GM18867 (cell line): ENCODE results near the gene PCDHGC4.

ENCODE experiments used
- ATAC-seq: cut with Tn5 transposase; IDR thresholded peaks from one replicate; pipeline ENCODE4 v1.9.1; 2021; ENCODE audit warnings: mild to moderate bottlenecking, moderate library complexity; ENCODE audit not compliant: unreplicated experiment

The PCDHGC4 gene

GRCh38 chr5:141511771-141512325, 27.0 kb downstream of the PCDHGC4 start:
- no peak for ATAC-seq

- ATAC-seq = peak; percentile 22
These were observed 27.6 kb downstream of the PCDHGC4 start for GRCh38 chr5:141512390-141512910.

DNA sequence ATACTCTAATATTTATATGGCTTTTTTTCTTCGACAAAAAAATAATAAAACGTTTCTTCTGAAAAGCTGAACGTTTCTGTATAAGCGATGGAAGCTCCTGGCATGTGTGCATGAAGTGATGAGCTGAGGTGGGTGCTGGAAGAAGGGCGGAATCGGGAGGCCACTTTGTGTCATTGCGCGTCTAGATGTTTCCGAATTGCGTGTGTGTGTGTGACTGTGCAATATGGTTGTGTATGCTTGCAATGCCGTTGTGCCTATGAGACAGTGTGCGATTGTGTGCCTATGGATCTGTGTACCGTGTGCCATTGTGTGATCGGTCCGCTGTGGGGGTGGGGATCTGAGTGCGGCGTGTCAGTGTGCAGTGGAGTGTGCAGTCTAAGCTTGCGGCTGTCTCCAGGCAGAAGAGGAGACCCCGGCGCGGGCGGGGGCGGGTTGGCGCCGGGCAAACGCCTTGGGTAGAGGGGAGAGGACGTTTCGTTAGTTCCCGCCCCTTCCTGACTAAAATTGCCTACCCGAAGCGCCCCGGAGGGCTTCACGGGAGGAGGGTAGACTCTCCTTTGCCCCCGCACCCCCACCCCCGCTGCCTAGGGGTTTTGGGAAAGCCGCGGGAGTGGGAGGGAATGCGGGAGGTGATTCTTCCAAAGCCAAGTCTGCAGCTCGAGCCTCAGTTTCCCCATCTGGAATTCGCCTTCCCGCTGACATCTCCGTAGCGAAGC, 28.2 kb downstream of the PCDHGC4 start:
- no peak for ATAC-seq

- peak; percentile 46 for ATAC-seq
These were observed 28.9 kb downstream of the PCDHGC4 start for GRCh38 chr5:141513627-141514329.

DNA sequence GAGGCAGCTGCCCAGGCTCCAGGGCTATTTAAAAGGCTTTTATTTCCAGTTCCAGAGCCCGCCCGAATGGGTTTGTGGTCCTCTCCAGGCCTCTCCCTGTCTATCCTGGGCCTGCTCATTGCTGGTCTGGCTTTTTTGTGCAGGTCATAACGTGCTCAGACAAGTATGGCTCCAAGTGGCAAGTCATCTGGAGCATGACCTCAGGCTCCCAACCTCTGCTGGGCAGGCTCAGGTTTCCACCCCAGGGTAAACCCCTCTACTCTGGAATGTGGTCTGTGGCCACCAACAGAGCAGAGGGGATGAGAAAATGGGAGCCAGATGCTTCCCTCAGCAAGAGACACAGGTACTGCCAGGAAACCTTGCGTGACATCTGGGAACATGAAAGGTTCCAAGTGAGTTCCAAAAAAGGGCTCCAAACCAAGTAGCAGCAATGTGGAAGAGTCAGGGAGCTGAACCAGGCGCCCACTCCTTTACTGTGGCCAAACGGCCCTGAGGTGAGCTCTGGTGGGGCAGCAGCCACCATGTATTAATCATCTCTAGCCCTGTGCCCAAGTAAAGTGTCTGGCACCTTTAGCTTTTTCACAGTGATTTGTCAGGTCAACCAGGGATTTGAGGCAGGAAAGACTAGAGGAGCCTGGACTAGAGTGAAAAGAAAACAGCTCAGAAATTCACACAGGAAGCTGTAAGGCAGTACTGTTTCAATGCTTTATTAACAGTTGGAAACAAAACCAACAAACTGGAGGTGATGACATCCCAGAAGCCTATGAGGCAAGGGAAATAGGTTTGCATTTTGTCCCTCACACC, 29.7 kb downstream of the PCDHGC4 start:
- ATAC-seq = peak; percentile 13

DNA sequence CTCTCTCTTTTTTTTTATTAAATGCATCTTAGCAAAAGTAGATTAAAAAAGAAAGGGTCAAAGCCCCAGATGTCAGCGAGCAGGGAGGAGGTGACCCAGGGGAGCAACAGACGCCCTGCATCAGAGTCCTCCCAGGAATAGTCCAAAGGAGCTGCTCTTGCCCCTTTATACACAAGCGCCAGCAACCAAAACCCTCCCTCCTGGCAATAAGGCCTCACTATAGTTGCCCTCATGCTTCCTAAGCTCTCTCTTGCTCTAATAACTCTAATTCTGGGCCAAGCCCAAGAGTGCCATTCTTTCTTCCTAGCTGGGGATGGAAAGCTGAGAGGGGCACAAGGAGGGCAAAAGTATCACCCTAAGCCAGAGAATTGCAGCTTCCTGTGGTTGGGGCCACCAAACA, 30.3 kb downstream of the PCDHGC4 start:
- no peak for ATAC-seq

GRCh38 chr5:141515946-141516671, 31.3 kb downstream of the PCDHGC4 start:
- ATAC-seq = no peak

DNA sequence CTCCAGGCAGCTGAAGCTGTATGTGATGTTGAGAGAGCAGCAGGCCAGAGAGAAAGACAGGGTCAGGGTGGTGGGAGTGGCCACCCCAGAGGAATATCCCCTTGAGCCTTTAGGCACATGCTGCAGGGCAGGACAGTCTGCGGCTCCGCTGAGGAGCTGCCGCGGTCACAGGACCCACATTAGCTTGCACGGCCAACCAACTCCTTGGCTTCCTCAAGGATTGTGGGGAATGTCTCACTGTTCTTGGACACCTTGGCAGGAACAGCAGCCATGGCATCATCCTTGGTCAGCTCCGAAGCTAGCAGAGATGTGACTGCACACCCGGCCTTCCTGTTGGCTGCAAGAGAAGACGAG, 31.8 kb downstream of the PCDHGC4 start:
- ATAC-seq = no peak

DNA sequence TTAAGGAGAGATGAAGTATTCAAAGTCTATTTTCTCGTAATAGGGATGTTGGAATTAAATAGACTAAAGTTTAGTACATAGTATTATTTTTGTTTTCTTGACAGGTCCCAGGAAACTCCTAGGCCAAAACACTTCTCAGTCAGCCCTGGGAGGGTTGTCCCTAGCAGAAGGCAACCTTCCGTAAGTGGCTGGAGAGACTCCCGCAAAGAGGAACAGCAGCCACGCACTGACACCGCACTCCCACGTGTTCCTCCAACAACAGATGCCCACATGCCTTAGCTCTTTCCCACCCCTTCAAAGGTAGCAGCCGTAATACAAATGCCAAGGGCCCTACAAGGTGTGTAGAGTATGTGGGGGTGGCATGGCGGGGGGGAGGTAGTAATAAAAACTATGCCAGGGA, 32.5 kb downstream of the PCDHGC4 start:
- no peak for ATAC-seq

GRCh38 chr5:141517880-141518617, 33.2 kb downstream of the PCDHGC4 start:
- ATAC-seq = no peak

- ATAC-seq = no peak
These were observed 33.8 kb downstream of the PCDHGC4 start for GRCh38 chr5:141518618-141519015.

- no peak for ATAC-seq
These were observed 35.1 kb downstream of the PCDHGC4 start for GRCh38 chr5:141519605-141520565.

DNA sequence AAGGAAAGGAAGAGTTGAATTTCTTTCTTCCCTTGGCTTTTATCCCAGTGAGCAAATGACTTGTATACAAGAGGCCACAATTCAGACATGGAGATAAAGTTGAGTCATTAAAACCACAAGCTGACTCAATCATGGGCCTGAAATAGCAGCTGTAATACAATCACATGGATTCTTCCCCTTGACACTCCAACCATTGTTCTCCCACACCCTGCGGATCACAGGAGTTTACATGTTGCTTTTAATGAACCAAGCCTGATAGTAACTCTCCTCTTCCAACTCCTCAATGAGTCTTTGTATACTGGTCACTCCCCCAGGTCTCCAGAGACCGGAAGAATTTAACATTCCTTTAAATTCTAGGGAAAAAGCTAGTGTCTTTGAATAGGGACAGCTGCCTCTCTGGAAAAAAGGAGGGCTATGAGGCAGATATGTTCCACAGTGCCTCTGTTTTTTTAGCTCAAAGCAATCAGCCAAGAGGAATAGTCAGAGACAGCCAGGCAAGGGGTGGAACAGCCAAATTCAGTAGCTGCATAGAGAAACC, 36.5 kb downstream of the PCDHGC4 start:
- no peak for ATAC-seq

DNA sequence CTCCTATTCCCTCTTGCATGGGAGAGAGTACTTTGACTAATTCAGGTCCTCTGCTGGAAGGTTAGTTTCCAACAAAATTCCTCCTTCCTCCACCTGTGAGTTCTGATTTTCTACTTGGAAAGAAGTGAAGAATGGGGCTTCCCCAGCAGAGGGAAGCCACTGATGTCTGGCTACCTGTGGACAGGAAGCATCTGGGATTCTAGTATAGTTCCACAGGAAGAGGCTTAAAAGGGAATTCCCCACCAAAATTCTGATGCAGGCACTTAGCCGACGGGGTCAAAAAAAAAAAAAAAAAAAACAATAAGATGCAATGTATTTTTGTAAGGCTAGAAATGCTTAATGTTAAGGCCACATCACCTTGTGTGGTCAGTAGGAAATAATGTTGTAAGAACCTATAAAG, 37.5 kb downstream of the PCDHGC4 start:
- no peak for ATAC-seq

GRCh38 chr5:141523991-141524390, 39.2 kb downstream of the PCDHGC4 start:
- no peak for ATAC-seq

DNA sequence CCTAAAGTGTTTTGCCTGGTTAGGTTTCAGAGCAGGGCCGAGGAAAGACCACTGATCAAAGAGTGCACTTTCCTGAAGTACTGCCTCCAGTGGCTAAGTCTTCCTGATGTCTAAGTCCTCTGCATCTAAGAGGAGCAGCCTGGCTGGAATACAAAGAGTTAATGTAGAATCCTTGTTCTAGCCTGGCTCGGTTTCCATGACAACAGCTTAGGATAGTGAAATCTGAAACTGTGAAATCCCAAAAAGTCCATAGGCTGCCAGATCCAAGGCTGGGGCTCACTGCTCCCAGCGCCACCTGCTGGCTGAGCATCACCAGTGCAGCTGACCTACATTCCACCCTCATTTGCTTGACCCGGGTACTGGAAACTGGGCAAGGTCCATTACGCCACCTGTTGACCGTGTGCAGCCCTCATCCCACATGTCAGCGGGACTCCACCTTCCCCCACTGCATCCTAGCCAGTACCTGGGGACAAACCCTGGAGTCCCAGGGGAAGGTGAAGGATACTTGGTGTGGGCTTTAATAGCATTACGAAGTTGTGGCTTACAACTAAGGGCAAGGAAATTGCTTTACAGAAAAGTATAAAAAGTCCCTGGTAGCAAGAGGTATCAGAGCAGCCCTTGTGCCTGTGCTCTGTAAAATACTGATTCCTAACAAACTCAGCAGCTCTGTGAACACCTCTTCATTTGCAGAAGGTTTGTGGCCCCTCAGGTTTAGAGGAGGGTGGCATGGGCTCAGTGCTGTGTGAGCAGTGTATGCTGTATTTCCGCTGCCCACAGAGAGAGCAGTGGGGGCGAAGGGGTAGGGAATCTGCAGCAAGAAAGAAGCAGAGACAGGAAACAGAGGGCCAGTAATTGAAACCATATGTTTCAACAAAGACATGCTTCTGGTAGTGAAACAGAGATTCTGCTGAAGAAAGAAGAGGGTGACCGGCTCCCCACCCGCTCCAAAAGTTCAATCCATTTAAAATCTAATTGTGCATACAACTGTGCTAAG, 40.1 kb downstream of the PCDHGC4 start:
- peak; percentile 85 for ATAC-seq

GRCh38 chr5:141525653-141526052, 40.8 kb downstream of the PCDHGC4 start:
- no peak for ATAC-seq
